GM19395 (cell line): ENCODE data around the gene ZNF425.
"Not testable (repeated sequence)": the region's sequence is repeated elsewhere in the genome, so short reads cannot be mapped to it uniquely, and the experiment has no call there.

Source experiments
- ATAC-seq: cut with Tn5 transposase; IDR thresholded peaks from one replicate; pipeline ENCODE4 v1.9.1; 2021; ENCODE audit warnings: mild to moderate bottlenecking, moderate library complexity; ENCODE audit not compliant: unreplicated experiment

The ZNF425 gene

GRCh38 chr7:149125863-149126661 is at the start of gene ZNF425:
Gene ZNF425 (minus strand): TSS chr7:149126324. CDS start chr7:149126213, 111 bp downstream.
- peak; percentile 79 for ATAC-seq

GRCh38 chr7:149175150-149175549 is 49.0 kb upstream of the ZNF425 start:
- ATAC-seq = no peak

GRCh38 chr7:149172534-149172920 is 46.4 kb upstream of the ZNF425 start:
- ATAC-seq = no peak

- ATAC-seq = no peak
These were observed 45.9 kb upstream of the ZNF425 start for GRCh38 chr7:149171892-149172533.

GRCh38 chr7:149166630-149167352 is 40.7 kb upstream of the ZNF425 start:
- ATAC-seq = no peak

GRCh38 chr7:149166142-149166541 is 40.0 kb upstream of the ZNF425 start:
- no peak for ATAC-seq

- ATAC-seq = no peak
These were observed 35.2 kb upstream of the ZNF425 start for GRCh38 chr7:149161241-149161848.

- ATAC-seq = no peak
These were observed 30.8 kb upstream of the ZNF425 start for GRCh38 chr7:149156898-149157297.

- ATAC-seq = no peak
These were observed 27.9 kb upstream of the ZNF425 start for GRCh38 chr7:149154056-149154455.

- no peak for ATAC-seq
These were observed 27.2 kb upstream of the ZNF425 start for GRCh38 chr7:149153346-149153745.

- ATAC-seq = no peak
These were observed 24.9 kb upstream of the ZNF425 start for GRCh38 chr7:149150981-149151380.

- ATAC-seq = peak; percentile 44
These were observed 21.9 kb upstream of the ZNF425 start for GRCh38 chr7:149147752-149148653.

GRCh38 chr7:149147072-149147751 is 21.1 kb upstream of the ZNF425 start, which contains the start of gene ZNF398:
Gene ZNF398 (plus strand): TSS chr7:149147453. CDS start chr7:149147743, 290 bp downstream.
- peak; percentile 73 for ATAC-seq

- no peak for ATAC-seq
These were observed 19.1 kb upstream of the ZNF425 start for GRCh38 chr7:149145031-149145845.

GRCh38 chr7:149144436-149144922 is 18.4 kb upstream of the ZNF425 start:
- not testable (repeated sequence) for ATAC-seq

GRCh38 chr7:149141893-149142292 is 15.8 kb upstream of the ZNF425 start:
- no peak for ATAC-seq

- no peak for ATAC-seq
These were observed 14.7 kb upstream of the ZNF425 start for GRCh38 chr7:149140831-149141230.

- ATAC-seq = no peak
These were observed 10.0 kb upstream of the ZNF425 start for GRCh38 chr7:149136118-149136517.
